OCI-LY7 (cell line): ENCODE data around the gene PPP1CA. TPM values are rescaled to one million over a fixed set of nuclear protein-coding genes. Genes with fewer than 3 reads are reported as not detected.

ENCODE experiments used
- BruUV-seq: library from RNA; stranded (reverse); fragments of 400-500 nt; replicated peaks from 2 replicates; lab custom pipeline; 2021; lab: Mats Ljungman, UMichigan
- CTCF ChIA-PET: fragments of 300-600 bp; sonication (Branson Sonifier 250); formaldehyde crosslinking; loops from one replicate; lab custom pipeline; 2022; ENCODE audit warnings: antibody characterized with exemption; ENCODE audit not compliant: unreplicated experiment; lab: Charles Lee
- POLR2A ChIA-PET: fragments of 300-600 bp; sonication (Branson Sonifier 250); formaldehyde crosslinking; loops from one replicate; lab custom pipeline; 2022; ENCODE audit warnings: antibody characterized with exemption; lab: Charles Lee
- DNase-seq: peaks from one replicate; pipeline ENCODE4 v3.0.0-alpha.2; 2015; ENCODE audit warnings: low spot score
- H2AFZ ChIP-seq: fragments of 200-600 bp; sonication (generic), shearing (Covaris generic); 2 replicates; pipeline ENCODE4 v1.6.1; 2014; ENCODE audit warnings: mild to moderate bottlenecking, antibody characterized with exemption, low read length, moderate library complexity
- H3K27ac ChIP-seq: fragments of 200-600 bp; sonication (generic); 2 replicates; pipeline ENCODE4 v1.5.1; 2014; ENCODE audit warnings: mixed run types, low read depth, mild to moderate bottlenecking, moderate library complexity, low read length, inconsistent platforms; ENCODE audit not compliant: poor library complexity, severe bottlenecking
- H3K36me3 ChIP-seq: fragments of 200-600 bp; sonication (generic); 2 replicates; pipeline ENCODE4 v1.6.1; 2014; ENCODE audit warnings: mild to moderate bottlenecking, antibody characterized with exemption, low read length, moderate library complexity, mixed read lengths; ENCODE audit not compliant: insufficient read depth
- H3K4me1 ChIP-seq: fragments of 200-600 bp; sonication (generic); 2 replicates; pipeline ENCODE4 v1.5.1; 2014; ENCODE audit warnings: mild to moderate bottlenecking, low read length; ENCODE audit not compliant: insufficient read depth, poor library complexity, severe bottlenecking
- H3K4me2 ChIP-seq: fragments of 200-600 bp; sonication (generic); 2 replicates; pipeline ENCODE4 v1.6.1; 2014; ENCODE audit warnings: mild to moderate bottlenecking, low read length
- H3K4me3 ChIP-seq: fragments of 200-600 bp; sonication (generic); 2 replicates; pipeline ENCODE4 v1.5.1; 2014; ENCODE audit warnings: mild to moderate bottlenecking, low read depth, low read length; ENCODE audit not compliant: poor library complexity, severe bottlenecking
- H3K79me2 ChIP-seq: fragments of 200-600 bp; sonication (generic); 2 replicates; pipeline ENCODE4 v1.6.1; 2016; ENCODE audit warnings: low read depth, mild to moderate bottlenecking, low read length, moderate library complexity, mixed read lengths; ENCODE audit not compliant: insufficient read depth
- H3K9me2 ChIP-seq: fragments of 200-600 bp; sonication (generic); 2 replicates; pipeline ENCODE4 v1.6.1; 2016; ENCODE audit warnings: mild to moderate bottlenecking, low read length, mixed read lengths; ENCODE audit not compliant: insufficient read depth
- H3K9me3 ChIP-seq: fragments of 200-600 bp; sonication (generic); 2 replicates; pipeline ENCODE4 v1.6.1; 2014; ENCODE audit warnings: mild to moderate bottlenecking, mixed run types, low read length, mixed read lengths
- H4K20me1 ChIP-seq: fragments of 200-600 bp; sonication (generic); 2 replicates; pipeline ENCODE4 v1.6.1; 2014; ENCODE audit warnings: mild to moderate bottlenecking, antibody characterized with exemption, low read length, moderate library complexity, mixed read lengths; ENCODE audit not compliant: insufficient read depth
- CTCF ChIP-seq: fragments of 200-600 bp; sonication (generic); conservative IDR thresholded peaks from 2 replicates; pipeline ENCODE4 v1.5.1; 2014; ENCODE audit warnings: mild to moderate bottlenecking, antibody characterized with exemption, low read length, moderate library complexity, mixed read lengths
- EZH2phosphoT487 ChIP-seq: fragments of 200-600 bp; sonication (generic); IDR thresholded peaks from 2 replicates; pipeline ENCODE4 v1.6.1; 2018; ENCODE audit warnings: low read depth, borderline replicate concordance, mild to moderate bottlenecking, mixed run types, antibody characterized with exemption, low read length, moderate library complexity, mixed read lengths
- intact Hi-C: fragments of 100-400 bp; cut with micrococcal nuclease; formaldehyde crosslinking; loops from one replicate; pipeline ENCODE4 v1.10.0; 2022; ENCODE audit not compliant: unreplicated experiment
- total RNA-seq, 2 experiments: library from RNA; depleted of rRNA in 1 of 2; stranded (reverse); fragments of >200 nt in 1 of 2; shearing (Covaris generic) in 1 of 2; gene quantifications; 2 replicates each; pipeline ENCODE4 v1.2.3, GENCODE V29; 2014 to 2022

Gene PPP1CA
- total RNA-seq, 2 experiments from 2014 or later, result 210 to 311 TPM

DNA sequence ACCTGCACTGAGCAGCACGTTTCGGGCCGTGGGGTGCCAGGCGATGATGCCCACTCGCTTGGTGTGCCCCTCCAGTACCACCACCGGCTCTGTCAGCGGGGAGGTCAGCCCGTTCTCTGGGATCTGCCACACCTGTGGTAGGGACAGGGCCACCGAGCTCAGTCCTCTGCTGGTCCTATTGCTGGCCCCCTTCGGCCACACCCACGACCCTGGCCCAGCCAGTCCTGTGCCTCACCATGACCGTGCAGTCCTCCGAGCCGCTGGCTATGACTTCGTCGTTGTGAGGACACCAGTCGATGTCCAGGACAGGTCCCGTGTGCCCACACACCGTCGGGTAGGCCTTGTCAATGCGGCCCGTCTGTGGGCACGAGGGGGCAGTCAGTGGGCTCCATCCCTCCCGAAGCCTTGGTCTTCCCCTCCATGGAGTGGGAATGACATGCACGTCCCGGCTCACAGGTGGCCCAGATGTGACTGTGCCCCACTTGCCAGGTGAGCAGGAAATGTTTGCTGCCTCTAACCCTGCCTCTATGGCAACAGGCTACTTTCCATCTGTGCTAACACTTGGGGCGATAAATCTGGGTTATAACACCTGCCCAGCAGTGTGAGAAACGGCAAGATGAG lies 40.2 kb upstream of the PPP1CA start:
- CTCF ChIA-PET, result no interaction called here
- Histone ChIP-seq H3K4me1 (peaks cover 86% of the 10 kb centered on the region), H3K4me3 (peak overlapping the region; percentile 69), H4K20me1 (no peaks in the 10 kb centered on the region), H3K9me3 (no peaks in the 10 kb centered on the region), H3K9me2 (no peaks in the 10 kb centered on the region), H3K79me2 (peaks cover 10% of the 10 kb centered on the region; the same call in 1 of the 2 replicates), H2AFZ (no peak overlapping the region), H3K27ac (peak overlapping the region; percentile 94), H3K36me3 (peaks cover 13% of the 10 kb centered on the region), H3K4me2 (peak overlapping the region; percentile 82)
- intact Hi-C loops, result loop anchor here (2.0 kb wide), 1 partner anchor 43 kb away; no protein-coding TSS in a partner anchor
- TF ChIP-seq EZH2phosphoT487 (no peak), CTCF (no peak)
- BruUV-seq, result no TSS peak
- DNase-seq, result peak; percentile 65
- POLR2A ChIA-PET, result interaction anchor here (0.8 kb wide), 1 partner anchor 41 kb away, joined by 3 read pairs; the partner anchor contains the start of gene PPP1CA

DNA sequence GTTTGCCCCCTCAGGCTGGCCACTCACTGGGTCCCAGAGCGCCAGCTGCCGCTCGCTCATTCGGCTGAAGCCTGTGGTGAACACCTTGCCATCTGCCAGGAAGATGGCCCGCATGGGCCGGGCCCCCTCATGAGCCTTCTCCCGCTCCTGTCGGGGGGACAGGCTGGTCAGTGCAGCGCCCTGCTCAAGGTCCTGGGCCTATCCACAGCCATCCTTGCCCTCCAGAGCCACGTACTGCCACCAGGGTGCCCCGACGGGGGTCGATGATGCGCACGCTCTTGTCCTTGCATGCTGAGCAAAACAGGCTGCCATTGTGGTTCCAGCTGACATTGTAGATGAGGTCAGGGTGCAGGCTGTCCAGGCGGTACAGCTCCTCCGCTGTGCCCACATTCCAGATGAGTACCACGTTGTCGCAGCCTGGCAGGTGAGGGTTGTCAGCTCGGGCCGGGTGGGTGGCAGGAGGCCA lies 39.5 kb upstream of the PPP1CA start:
- no peak overlapping the region for H3K4me3 ChIP-seq
- ChIA-PET POLR2A (interaction anchor here (0.7 to 0.8 kb wide), 3 partner anchors 20 to 40 kb away, joined by 3 read pairs; partner anchors contain the start of gene PPP1CA), CTCF (no interaction called here)
- no peak overlapping the region for H2AFZ ChIP-seq
- H3K4me2 ChIP-seq, result peak overlapping the region; percentile 97
- H3K27ac ChIP-seq, result peak overlapping the region; percentile 94
- BruUV-seq, result no TSS peak
- H3K9me3 ChIP-seq, result no peaks in the 10 kb centered on the region
- H3K36me3 ChIP-seq, result peaks cover 20% of the 10 kb centered on the region
- no peaks in the 10 kb centered on the region for H4K20me1 ChIP-seq
- H3K79me2 ChIP-seq, result peaks cover 17% of the 10 kb centered on the region
- H3K9me2 ChIP-seq, result no peaks in the 10 kb centered on the region
- H3K4me1 ChIP-seq, result peaks cover 80% of the 10 kb centered on the region
- intact Hi-C loops, result no loop called here
- TF ChIP-seq CTCF, result no peak
- no peak for TF ChIP-seq EZH2phosphoT487
- DNase-seq, result peak; percentile 19
